ENCODE results near the gene TATDN2. TPM values are rescaled to one million over a fixed set of nuclear protein-coding genes. Genes with fewer than 3 reads are reported as not detected.

The TATDN2 gene
- total and polyA plus RNA-seq, 2 experiments from 2014 or later, result 4.8 to 19.1 TPM

GRCh38 chr3:10292505-10293419 is 44.5 kb downstream of the TATDN2 start, which contains the start of gene GHRL:
TSS of gene GHRL (minus strand) at chr3:10292947. CDS start at chr3:10290180, 2,767 bp downstream.
- Mint-ChIP-seq H3K4me1 (no peaks in the 10 kb centered on the region; the same call in 2 of the 3 replicates), H3K9me3 (no peaks in the 10 kb centered on the region; the same call in 2 of the 3 replicates), H3K27me3 (ENCODE audit: insufficient read depth, low read depth, poor library complexity) (no peaks in the 10 kb centered on the region), H3K36me3 (ENCODE audit: low read depth) (peaks cover 10% of the 10 kb centered on the region), H3K27ac (peak within 1 kb of the TSS; percentile 73), H3K4me3 (no peak within 1 kb of the TSS)
- Histone ChIP-seq H4K20me1 (replicated peaks; ENCODE audit: insufficient read depth) (no peaks in the 10 kb centered on the region), H3K36me3 (ENCODE audit: insufficient read depth) (no peaks in the 10 kb centered on the region), H3K79me2 (replicated peaks; ENCODE audit: insufficient read depth) (no peaks in the 10 kb centered on the region), H3K27me3 (ENCODE audit: insufficient read depth) (no peaks in the 10 kb centered on the region), H3K4me3 (no peak within 1 kb of the TSS), H3K4me2 (no peak within 1 kb of the TSS), H3K9me2 (ENCODE audit: insufficient read depth) (no peaks in the 10 kb centered on the region), H3F3A (replicated peaks; ENCODE audit: low read depth) (no peaks in the 10 kb centered on the region), H2AFZ (no peak within 1 kb of the TSS), H3K27ac (ENCODE audit: low read depth) (no peak within 1 kb of the TSS), H3K4me1 (ENCODE audit: insufficient read depth) (no peaks in the 10 kb centered on the region)
- ATAC-seq, result no peak
- no peak for TF ChIP-seq EZH2phosphoT487 (IDR thresholded peaks at IDR 0.05; ENCODE audit: unreplicated experiment)
- TF ChIP-seq, protein P1, sequence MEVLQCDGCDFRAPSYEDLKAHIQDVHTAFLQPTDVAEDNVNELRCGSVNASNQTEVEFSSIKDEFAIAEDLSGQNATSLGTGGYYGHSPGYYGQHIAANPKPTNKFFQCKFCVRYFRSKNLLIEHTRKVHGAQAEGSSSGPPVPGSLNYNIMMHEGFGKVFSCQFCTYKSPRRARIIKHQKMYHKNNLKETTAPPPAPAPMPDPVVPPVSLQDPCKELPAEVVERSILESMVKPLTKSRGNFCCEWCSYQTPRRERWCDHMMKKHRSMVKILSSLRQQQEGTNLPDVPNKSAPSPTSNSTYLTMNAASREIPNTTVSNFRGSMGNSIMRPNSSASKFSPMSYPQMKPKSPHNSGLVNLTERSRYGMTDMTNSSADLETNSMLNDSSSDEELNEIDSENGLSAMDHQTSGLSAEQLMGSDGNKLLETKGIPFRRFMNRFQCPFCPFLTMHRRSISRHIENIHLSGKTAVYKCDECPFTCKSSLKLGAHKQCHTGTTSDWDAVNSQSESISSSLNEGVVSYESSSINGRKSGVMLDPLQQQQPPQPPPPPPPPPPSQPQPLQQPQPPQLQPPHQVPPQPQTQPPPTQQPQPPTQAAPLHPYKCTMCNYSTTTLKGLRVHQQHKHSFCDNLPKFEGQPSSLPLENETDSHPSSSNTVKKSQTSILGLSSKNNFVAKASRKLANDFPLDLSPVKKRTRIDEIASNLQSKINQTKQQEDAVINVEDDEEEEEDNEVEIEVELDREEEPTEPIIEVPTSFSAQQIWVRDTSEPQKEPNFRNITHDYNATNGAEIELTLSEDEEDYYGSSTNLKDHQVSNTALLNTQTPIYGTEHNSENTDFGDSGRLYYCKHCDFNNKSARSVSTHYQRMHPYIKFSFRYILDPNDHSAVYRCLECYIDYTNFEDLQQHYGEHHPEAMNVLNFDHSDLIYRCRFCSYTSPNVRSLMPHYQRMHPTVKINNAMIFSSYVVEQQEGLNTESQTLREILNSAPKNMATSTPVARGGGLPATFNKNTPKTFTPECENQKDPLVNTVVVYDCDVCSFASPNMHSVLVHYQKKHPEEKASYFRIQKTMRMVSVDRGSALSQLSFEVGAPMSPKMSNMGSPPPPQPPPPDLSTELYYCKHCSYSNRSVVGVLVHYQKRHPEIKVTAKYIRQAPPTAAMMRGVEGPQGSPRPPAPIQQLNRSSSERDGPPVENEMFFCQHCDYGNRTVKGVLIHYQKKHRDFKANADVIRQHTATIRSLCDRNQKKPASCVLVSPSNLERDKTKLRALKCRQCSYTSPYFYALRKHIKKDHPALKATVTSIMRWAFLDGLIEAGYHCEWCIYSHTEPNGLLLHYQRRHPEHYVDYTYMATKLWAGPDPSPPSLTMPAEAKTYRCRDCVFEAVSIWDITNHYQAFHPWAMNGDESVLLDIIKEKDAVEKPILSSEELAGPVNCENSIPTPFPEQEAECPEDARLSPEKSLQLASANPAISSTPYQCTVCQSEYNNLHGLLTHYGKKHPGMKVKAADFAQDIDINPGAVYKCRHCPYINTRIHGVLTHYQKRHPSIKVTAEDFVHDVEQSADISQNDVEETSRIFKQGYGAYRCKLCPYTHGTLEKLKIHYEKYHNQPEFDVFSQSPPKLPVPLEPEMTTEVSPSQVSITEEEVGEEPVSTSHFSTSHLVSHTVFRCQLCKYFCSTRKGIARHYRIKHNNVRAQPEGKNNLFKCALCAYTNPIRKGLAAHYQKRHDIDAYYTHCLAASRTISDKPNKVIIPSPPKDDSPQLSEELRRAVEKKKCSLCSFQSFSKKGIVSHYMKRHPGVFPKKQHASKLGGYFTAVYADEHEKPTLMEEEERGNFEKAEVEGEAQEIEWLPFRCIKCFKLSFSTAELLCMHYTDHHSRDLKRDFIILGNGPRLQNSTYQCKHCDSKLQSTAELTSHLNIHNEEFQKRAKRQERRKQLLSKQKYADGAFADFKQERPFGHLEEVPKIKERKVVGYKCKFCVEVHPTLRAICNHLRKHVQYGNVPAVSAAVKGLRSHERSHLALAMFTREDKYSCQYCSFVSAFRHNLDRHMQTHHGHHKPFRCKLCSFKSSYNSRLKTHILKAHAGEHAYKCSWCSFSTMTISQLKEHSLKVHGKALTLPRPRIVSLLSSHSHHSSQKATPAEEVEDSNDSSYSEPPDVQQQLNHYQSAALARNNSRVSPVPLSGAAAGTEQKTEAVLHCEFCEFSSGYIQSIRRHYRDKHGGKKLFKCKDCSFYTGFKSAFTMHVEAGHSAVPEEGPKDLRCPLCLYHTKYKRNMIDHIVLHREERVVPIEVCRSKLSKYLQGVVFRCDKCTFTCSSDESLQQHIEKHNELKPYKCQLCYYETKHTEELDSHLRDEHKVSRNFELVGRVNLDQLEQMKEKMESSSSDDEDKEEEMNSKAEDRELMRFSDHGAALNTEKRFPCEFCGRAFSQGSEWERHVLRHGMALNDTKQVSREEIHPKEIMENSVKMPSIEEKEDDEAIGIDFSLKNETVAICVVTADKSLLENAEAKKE (CRISPR knock-in tag; IDR thresholded peaks at IDR 0.05), result no peak
- TF ChIP-seq STAT1 (IDR thresholded peaks at IDR 0.05; ENCODE audit: unreplicated experiment), result no peak
- no peak for TF ChIP-seq ZNF331 (CRISPR knock-in tag; IDR thresholded peaks at IDR 0.05; ENCODE audit: low read depth)
- no peak for TF ChIP-seq ZNF114 (CRISPR knock-in tag; IDR thresholded peaks at IDR 0.05)
- TF ChIP-seq NANOG (IDR thresholded peaks at IDR 0.05; ENCODE audit: borderline replicate concordance), result no peak
- TF ChIP-seq REST (IDR thresholded peaks at IDR 0.05; ENCODE audit: unreplicated experiment), result no peak
- TF ChIP-seq CREB1 (CRISPR knock-in tag; IDR thresholded peaks at IDR 0.05; ENCODE audit: low read depth), result no peak
- TF ChIP-seq EZH2 (IDR thresholded peaks at IDR 0.05; ENCODE audit: low read depth, unreplicated experiment), result no peak
- no peak for TF ChIP-seq POLR2AphosphoS5 (IDR thresholded peaks at IDR 0.05; ENCODE audit: low read depth)
- TF ChIP-seq, protein P2, sequence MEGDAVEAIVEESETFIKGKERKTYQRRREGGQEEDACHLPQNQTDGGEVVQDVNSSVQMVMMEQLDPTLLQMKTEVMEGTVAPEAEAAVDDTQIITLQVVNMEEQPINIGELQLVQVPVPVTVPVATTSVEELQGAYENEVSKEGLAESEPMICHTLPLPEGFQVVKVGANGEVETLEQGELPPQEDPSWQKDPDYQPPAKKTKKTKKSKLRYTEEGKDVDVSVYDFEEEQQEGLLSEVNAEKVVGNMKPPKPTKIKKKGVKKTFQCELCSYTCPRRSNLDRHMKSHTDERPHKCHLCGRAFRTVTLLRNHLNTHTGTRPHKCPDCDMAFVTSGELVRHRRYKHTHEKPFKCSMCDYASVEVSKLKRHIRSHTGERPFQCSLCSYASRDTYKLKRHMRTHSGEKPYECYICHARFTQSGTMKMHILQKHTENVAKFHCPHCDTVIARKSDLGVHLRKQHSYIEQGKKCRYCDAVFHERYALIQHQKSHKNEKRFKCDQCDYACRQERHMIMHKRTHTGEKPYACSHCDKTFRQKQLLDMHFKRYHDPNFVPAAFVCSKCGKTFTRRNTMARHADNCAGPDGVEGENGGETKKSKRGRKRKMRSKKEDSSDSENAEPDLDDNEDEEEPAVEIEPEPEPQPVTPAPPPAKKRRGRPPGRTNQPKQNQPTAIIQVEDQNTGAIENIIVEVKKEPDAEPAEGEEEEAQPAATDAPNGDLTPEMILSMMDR (conservative IDR thresholded peaks at IDR 0.05; ENCODE audit: low read depth in 2 of 2), result no peak
- no peak for TF ChIP-seq JUNB (IDR thresholded peaks at IDR 0.05; ENCODE audit: unreplicated experiment)
- TF ChIP-seq, protein P3, sequence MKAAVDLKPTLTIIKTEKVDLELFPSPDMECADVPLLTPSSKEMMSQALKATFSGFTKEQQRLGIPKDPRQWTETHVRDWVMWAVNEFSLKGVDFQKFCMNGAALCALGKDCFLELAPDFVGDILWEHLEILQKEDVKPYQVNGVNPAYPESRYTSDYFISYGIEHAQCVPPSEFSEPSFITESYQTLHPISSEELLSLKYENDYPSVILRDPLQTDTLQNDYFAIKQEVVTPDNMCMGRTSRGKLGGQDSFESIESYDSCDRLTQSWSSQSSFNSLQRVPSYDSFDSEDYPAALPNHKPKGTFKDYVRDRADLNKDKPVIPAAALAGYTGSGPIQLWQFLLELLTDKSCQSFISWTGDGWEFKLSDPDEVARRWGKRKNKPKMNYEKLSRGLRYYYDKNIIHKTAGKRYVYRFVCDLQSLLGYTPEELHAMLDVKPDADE (IDR thresholded peaks at IDR 0.05), result no peak
- no peak for DNase-seq (ENCODE audit: low spot score)

Measured in GM23338 (cell line).